Activated CD4-positive, alpha-beta T cell treated with anti-CD3 and anti-CD28 coated beads, Interleukin-2, amount 50 U/mL, for 4 hours (primary cell): Measurements from ENCODE around the gene A2M.

Source experiments
- DNase-seq, 2 experiments: peaks; one replicate each; pipeline ENCODE4 v3.0.0-alpha.2; 2020

A2M gene

DNA sequence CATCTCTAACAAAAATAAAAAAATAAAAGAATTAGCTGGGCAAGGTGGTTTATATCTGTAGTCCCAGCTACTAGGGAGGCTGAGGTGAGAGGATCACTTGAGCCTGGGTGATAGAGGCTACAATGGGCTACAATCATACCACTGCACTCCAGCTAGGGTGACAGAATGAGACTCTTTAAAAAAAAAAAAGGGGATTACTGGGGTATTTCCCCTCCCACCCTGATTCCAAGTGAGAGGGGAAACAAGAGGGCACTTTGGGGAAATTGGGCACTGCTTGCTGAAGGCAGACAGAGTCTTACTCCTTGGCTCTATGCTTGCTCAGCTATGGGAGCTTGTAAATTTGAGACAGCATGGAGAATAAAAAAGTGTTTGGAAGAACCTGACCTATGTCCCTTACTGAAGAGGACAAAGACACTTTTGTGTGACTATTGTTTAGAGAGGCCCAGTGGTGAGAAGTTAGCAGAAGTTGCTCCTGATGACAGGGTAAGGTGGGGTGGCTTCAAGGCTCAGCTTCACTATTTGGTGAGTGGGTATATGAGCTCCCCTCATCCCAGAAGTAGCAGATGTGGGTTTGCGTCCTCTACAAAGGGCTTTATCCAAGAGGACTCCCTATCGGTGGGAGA lies 82.3 kb downstream of the A2M start:
- no peak for DNase-seq

- no peak for DNase-seq
These were observed 83.3 kb downstream of the A2M start for GRCh38 chr12:9032202-9032964.

- no peak for DNase-seq
These were observed 84.9 kb downstream of the A2M start for GRCh38 chr12:9030776-9031175.

- DNase-seq: no peak
These were observed 88.3 kb downstream of the A2M start for GRCh38 chr12:9027161-9028059.

DNA sequence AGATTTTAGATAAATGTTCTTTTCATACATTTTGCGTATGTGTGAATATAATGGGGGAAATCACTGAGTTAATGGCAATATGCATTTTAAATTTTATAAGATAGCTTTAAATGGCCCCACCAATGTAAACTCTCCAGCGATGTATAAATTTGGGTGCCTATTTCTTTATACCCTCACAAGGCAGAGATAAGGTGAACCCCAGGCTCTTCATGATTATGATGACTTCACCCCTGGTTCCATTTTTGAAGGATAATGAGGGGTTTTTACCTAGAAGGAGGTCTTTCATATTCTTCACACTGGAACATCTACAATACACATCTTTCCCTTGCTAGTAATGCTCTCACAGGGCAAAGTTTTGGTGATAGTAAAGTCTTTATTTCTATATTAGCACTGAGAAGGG lies 91.2 kb downstream of the A2M start:
- no peak for DNase-seq

DNA sequence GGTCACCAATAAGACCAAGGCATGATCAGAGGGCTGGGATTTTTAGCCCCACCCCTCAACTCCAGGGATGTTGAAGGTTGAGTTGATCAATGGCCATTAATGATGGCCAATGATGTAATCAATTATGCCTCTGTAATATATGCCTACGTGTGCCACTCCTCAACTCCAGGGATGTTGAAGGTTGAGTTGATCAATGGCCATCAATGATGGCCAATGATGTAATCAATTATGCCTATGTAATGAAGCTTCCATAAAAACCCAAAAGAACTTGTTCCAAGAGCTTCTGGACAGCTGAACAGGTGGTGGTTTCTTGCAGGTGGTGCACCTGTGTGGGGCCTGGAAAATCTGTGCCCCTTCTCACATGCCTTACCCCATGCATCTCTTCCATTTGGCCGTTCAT lies 93.1 kb downstream of the A2M start:
- no peak for DNase-seq
